Spleen (tissue), 7 donors: Measurements from ENCODE around the gene LMF2.

Experiments
- POLR2A ChIP-seq, 3 donors: fragments of 450-650 bp; IDR thresholded peaks; one replicate each; pipeline ENCODE4 v1.5.1; 2017; ENCODE audit warnings: antibody characterized with exemption in 3 of 3, mild to moderate bottlenecking in 1 of 3
- TF ChIP-seq, protein P1 (sequence below), 11 experiments: fragments of 200-600 bp in 7 of 11; fragments of 450-650 bp in 4 of 11; sonication (generic) in 4 of 11; IDR thresholded peaks in 8 of 11; conservative IDR thresholded peaks in 3 of 11; 1 replicate in 7 of 11; 2 replicates in 4 of 11; pipeline versions ENCODE4 v1.4.0 to v1.8.0; 2016 to 2021; ENCODE audit warnings: antibody characterized with exemption in 11 of 11, inconsistent platforms in 4 of 11, mild to moderate bottlenecking in 1 of 11
- donor health status: DM: no; HTN: no; CAD: no; lungs with moderate emphysema.
- donor health status: DM: no; HTN: no; CAD: no.
- donor health status: DM: no; HTN: no; CAD: no.

DNA sequence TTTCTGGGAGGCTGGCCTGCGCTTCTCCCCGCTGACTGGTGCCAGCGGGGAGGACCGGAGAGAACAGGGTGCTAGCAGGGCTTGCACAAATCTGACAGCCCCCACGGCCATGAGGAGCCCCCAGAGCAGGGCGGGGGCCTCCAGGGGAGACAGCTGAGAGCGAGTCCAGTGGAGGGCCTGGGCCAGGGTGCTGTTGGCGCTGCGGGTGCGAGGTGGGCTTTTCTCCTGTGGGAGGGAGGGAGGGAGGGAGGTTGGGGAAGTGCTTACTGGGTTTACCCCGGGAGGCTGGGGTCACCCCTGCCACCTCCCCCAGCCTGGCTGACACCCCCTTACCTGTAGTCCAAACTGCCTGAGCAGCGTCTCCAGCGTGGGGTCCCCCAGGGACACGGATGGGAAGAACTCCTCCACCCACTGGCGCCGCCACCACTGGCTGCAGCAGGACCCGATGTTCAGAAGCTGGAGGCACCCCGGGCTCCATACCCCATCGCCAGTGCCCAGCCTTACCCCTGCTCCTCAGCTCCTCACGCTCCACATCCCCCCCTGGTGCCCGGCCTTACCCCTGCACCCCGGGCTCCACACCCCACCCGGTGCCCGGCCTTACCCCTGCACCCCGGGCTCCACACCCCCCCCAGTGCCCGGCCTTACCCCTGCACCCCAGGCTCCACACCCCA is 3.9 kb downstream of the LMF2 start:
- TF ChIP-seq, protein P1, sequence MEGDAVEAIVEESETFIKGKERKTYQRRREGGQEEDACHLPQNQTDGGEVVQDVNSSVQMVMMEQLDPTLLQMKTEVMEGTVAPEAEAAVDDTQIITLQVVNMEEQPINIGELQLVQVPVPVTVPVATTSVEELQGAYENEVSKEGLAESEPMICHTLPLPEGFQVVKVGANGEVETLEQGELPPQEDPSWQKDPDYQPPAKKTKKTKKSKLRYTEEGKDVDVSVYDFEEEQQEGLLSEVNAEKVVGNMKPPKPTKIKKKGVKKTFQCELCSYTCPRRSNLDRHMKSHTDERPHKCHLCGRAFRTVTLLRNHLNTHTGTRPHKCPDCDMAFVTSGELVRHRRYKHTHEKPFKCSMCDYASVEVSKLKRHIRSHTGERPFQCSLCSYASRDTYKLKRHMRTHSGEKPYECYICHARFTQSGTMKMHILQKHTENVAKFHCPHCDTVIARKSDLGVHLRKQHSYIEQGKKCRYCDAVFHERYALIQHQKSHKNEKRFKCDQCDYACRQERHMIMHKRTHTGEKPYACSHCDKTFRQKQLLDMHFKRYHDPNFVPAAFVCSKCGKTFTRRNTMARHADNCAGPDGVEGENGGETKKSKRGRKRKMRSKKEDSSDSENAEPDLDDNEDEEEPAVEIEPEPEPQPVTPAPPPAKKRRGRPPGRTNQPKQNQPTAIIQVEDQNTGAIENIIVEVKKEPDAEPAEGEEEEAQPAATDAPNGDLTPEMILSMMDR (IDR thresholded peaks at IDR 0.05 in 8 of 11, conservative IDR thresholded peaks at IDR 0.05 in 3 of 11): no peak
- no peak for TF ChIP-seq POLR2A (IDR thresholded peaks at IDR 0.05)
